GM18505 (cell line): ENCODE data around the gene PPARGC1A.

Experiments
- ATAC-seq: cut with Tn5 transposase; IDR thresholded peaks from one replicate; pipeline ENCODE4 v1.9.1; 2021; ENCODE audit not compliant: unreplicated experiment
- POLR2A ChIP-seq: IDR thresholded peaks from 4 replicates; pipeline ENCODE4 v1.6.1; 2011; ENCODE audit warnings: borderline replicate concordance; ENCODE audit not compliant: insufficient read depth, insufficient read length; ENCODE audit errors: extremely low read depth

Gene PPARGC1A

DNA sequence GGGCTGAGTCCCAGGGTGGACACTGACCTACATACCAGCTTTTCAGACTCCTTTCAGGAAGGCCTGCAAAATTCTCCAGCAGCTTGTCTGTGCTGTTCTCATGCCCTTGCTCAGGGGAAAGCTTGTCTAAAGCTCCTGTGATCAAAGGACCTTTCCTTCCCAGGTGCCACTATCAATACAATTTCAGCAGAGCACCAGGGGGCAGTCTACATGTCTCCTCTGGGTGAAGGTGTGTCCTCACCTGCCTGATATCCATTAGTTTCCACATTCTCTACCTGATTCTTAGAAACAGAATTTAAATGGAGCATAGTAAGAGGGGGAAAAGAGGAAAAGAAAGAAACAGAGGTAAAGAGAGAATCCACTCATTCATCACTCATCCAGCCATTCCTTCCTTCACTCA is 114.2 kb downstream of the PPARGC1A start:
- ATAC-seq, result no peak
- no peak for TF ChIP-seq POLR2A

DNA sequence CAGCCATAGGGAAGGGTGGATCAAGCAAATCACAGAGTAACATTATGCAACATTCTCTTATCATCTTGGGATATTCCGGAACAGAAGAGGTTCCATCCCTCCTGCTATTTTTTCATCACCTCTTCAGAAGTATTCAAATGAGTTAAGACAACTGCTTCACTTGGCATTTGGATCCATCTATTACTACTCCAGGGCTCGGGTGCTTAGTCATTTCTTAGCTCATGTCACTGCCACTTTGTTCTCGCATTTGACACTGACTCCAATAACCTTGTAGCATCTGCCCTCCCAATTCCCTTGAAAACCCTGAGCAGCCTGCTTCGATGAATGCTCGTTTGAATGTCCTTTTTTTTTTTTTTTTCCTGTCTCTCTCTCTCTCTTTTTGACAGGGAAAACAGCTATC is 114.9 kb downstream of the PPARGC1A start:
- ATAC-seq, result no peak
- TF ChIP-seq POLR2A, result no peak

DNA sequence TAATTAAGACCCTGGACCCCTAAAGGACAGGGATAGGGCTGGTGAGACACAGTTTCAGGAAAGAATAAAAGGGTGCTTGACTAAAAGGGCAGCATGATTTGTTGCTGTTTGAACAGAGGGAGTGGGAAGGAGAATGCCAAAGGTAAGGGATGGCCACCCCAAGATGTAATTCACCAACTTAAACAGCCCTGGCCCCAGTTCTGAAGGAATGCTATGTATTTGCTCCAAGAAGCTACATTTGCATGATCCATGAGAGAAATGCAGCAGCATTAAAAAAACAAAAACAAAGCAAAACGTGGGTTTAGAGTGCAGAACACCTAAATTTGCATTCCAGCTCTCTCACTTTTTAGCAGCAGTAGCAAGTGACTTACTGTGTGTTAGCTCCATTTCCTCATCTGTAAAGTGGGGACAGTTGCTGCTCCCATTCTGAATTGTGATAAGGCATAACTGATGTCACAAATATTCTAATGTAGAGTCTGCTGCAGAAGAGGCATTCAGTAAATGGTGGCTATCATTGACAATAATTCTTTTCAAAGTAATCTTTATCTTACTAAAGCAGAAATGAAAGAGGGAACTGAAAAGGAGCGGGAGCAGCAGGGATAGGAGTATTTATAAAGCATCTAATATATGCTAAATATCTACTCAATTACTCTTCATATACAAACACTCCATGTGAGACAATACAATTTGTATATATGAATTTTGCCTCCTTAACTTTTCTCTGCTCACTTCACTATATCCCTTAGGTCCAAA is 115.8 kb downstream of the PPARGC1A start:
- no peak for TF ChIP-seq POLR2A
- ATAC-seq, result no peak

DNA sequence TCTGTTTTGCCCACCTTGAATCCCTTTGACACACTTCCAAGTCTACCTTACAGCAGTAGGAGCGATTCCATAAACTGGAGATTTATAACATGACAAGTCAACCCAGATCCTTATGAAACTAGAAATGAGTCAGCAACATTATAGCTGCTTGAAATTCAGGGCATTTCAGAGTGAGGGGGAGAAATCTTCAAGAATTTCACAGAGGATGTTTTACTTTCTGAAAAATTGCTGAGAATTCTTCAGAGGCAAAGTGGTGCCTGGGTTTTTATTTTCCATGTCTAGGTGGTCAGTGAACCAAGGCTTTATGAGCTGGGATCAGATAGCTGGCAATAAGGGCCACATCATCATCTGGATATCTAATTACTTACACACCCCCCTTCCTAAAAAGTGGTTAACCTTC is 119.8 kb downstream of the PPARGC1A start:
- TF ChIP-seq POLR2A, result no peak
- ATAC-seq, result no peak

DNA sequence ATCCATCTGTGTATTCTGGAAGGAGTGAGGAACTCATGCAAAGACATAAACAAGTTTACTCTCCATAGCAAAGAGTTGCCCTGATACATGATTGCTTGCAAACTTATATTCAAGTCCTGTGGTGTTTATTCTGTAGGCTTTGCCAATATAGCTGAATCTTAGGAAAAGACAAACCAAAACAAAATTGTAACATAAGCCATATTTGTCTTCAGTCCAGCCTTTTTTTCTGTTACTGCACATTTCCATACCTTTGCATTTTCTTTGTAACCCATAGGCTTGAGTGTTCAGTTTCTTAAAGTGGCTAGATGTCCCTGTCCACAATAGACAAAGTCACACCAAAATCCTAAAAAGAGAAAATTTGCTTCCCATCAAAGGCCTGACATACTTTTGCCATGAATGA is 120.4 kb downstream of the PPARGC1A start:
- ATAC-seq, result no peak
- TF ChIP-seq POLR2A, result no peak

DNA sequence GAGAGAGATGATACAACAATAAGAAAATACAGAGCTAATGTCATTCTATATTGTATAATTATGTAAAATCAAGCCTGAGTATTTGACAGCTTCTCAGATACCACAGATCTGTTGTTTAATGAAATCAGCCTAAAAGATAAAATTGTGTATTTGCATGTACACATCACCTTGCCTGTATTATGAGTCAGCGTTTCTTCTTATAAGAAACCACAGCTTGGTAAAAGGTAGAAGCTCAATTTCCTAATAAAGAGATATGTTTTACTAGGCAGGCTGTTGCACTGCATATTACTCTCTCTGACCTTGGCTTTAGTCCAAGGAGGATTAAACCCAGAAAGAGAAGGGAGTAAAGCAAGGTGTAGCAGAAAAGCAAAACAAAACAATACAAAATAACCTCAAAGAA is 121.3 kb downstream of the PPARGC1A start:
- ATAC-seq, result no peak
- TF ChIP-seq POLR2A, result no peak

DNA sequence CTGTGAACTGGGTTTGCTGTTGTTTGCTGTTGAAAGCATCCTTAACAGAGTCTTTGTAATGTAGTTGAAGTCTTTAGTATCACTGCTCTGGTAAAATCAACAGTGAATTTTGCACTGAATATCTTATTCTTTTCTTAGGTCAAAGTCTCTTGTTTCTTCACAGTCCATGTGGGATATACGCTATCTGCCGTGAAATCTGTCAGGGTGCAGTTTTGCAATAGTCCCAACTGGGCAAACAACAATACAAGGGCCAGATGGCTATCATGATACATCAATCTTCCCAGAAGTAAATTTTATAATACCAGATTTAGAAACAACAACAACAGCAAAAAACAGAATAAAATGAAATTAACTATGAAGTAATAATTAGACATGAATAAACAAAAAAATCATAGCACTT is 123.5 kb downstream of the PPARGC1A start:
- no peak for TF ChIP-seq POLR2A
- ATAC-seq, result no peak

DNA sequence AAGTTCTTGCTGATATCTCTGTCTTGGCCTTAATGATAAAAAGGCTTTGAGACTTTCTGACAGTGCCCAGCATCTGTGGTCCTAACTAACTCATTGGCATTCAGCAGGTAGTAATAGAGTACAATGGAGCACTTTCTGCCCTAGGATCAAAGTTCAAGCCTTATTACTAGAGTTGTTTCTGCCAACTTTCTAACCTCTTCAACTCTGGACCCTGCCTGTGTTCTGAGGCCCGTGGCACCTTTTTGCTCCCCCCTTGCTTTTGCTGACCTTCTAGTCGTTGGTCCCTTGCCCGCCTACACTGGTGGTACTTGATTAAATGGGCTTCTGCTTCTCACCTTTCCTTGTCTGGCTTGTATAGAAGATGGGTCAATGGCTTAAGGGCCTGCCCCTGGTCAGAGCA is 126.3 kb downstream of the PPARGC1A start:
- no peak for ATAC-seq
- no peak for TF ChIP-seq POLR2A

DNA sequence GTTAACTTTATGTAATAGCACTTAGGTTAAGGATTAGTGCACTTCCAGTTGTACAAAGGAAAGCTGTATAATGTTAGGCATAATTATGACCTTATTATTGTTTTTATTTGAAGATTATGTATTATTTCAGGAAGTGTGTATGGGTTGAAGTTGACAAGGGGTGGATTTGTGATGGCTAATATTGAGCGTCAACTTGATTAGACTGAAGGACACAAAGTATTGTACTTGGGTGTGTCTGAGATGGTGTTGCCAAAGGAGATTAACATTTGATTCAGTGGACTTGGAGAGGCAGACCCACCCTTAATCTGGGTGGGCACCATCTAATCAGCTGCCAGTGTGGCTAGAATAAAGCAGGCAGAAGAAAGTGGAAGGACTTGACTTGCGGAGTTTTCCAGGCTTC is 127.3 kb downstream of the PPARGC1A start:
- ATAC-seq, result no peak
- no peak for TF ChIP-seq POLR2A

DNA sequence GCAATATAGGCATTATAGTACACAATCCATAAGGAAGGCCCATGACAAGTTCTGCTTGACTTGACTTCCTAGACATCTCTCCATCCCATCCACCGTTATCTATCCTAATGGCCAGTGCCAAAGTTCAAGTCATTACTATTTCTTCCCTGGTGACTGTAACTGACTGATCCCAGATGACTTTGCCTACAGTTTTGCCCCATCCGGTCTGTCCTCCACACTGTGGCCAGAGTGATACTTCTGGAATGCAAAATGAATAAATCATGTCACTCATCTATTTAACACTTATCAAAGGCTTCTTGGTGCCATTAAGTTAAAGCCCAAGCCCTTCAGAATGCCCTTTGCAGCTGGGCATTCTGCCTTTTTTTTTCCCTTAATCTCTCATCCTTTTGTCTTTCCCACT is 130.8 kb downstream of the PPARGC1A start:
- TF ChIP-seq POLR2A, result no peak

DNA sequence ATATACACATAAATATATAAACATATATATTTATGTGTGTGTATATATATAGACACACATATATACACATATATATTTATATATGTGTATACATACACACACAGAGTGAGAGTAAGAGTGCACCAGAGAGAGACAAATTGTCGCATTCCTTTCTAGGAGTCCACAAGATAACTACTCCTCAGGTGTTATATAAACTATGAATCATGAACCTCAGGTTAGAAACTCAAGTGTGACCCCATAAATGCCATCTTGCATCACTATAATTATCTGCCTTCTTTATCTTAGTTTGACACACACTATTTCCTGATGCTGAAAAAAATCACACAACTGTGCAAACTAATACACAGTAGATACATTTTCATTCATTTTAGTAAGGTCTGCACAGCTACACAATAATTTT is 135.2 kb downstream of the PPARGC1A start:
- ATAC-seq, result no peak
- no peak for TF ChIP-seq POLR2A

More for the DNA sequence above, 130.8 kb downstream of the PPARGC1A start:
- ATAC-seq, result no peak

DNA sequence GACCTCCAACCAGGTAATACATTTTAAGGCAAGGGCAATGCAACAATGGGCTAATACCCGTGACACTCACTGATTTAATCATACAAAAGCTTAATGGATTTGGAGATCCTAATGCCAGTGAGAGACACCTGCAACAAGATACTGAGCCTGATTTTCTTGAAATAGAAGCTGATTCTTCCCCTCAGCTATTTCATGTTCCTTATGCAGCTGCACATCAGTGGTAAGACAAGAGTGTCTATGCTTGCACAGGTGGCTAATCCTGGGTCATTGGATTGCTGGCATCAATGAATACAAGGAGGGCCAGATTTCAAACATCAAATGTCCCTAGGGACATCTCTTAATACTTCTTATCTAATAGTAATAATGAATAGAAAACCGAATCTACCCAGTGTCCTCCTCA is 139.7 kb downstream of the PPARGC1A start:
- no peak for TF ChIP-seq POLR2A
- ATAC-seq, result no peak

DNA sequence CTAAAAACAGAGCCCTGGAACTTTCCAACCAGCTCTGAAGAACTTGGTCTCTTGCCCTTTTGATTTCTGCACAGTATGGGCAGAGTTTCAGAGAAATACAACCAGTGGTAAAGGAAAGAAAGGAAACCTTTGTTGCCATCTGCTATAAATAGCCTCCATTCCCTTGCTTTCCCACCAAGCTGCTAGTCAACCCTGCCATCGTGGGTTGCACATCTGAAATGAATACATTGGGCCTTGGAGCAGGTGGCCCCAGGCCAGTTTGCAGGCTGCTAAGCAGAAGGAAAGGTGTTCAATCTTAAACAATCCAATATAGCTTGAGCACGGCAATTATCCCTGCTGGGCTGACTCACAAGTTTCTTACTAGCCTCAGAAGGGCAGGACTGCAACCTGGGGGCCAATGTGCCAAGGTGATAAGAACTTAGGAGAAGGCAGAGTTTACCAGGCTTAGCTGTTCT is 142.5 kb downstream of the PPARGC1A start:
- no peak for ATAC-seq

DNA sequence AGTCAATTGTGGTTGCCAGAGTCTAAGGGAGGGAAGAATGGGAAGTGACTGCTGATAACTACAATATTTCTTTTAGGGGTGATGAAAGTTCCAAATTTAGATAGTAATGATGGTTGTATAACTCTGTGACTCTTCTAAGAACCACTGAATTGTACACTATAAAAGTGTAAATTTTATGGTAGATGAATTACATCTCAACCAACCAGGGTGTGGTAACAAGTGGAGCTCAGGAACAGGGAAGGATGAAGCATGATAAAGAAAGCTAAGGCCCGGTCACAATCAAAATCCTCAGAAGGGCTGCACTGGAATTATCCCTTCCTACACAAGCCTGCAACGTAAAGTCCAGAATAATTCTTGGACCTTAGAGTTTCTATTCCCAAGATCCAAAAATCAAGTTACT is 143.2 kb downstream of the PPARGC1A start:
- ATAC-seq, result no peak
- TF ChIP-seq POLR2A, result no peak

More for the DNA sequence above, 142.5 kb downstream of the PPARGC1A start:
- TF ChIP-seq POLR2A, result no peak
